Stimulated activated CD8-positive, alpha-beta memory T cell treated with anti-CD3 and anti-CD28 coated beads, Interleukin-4, amount 100 ng/mL, for 24 hours (primary cell): Measurements from ENCODE around the gene STEAP2.

ENCODE experiments used
- DNase-seq: peaks from one replicate; pipeline ENCODE4 v3.0.0-alpha.2; 2020; ENCODE audit warnings: low read depth

STEAP2 gene

DNA sequence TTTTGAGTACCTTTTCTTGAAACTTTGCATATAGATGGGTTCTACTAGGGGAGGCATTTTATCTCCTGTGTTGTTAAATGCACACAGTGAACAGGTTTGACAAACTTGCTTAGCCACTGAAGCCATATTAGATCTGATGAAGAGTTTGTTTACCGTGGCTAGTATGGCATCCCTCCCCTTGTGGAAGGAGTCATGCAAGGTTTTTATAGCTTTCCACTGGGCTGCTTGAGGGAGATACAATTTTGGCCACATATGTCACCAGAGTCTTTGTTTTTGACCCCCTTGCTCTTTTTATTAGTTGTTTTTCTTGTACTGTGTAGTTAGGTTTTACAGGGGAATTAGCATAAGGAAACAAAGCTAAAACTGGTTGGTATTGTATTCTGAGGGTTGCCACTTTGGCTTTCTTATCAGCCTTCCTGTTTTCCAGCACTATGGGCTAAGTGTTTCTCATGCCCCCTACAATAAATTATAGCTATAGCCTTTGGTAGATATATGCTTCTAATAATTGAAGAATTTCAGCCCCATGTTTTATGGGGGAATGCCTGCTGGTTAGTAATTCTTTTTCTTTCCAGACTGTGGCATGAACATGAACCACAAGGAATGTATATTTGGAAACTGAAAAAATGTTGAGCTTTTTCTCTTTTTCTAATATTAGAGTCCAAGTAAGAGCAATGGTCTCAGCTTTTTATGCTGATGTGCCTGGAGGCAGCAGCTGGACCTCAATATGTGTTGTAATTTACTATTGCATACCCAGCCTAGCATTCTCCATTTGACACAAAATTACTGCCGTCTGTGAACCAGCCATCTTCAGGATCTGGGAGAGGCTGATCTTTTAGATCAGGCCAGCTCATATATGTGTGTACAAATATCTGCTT is 18.4 kb upstream of the STEAP2 start:
- DNase-seq: no peak

GRCh38 chr7:90194911-90195809 is 16.4 kb upstream of the STEAP2 start:
- DNase-seq: no peak

DNA sequence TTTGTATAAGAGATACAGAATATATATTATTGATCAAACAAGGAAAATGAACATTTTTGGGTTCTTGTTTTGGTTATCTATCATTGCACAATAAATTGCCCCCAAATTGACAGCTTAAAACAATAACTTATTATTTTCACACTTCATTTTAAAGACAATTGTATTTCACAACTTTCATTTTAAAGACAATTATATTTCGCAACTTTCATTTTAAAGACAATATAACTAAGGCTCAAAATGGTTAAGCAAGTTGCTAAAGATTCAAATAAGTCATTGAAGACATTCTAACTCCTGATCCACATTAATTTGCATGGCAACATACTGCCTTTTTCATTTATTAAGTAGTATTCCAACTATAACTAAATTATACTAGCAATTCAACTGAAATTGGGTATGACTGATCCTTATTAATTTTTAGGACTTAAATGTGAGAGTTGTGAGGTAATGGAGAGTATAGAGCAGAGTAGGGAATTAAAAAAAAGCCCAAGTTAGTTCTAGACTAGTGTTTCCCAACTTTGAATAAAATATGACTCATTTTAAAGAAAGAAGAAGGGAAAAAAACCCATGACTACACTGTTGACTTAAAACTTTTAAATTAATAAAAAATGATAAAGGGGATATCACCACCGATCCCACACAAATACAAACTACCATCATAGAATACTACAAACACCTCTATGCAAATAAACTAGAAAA is 9.9 kb upstream of the STEAP2 start:
- no peak for DNase-seq

- DNase-seq: no peak
These were observed 3.6 kb upstream of the STEAP2 start for GRCh38 chr7:90207956-90208355.

DNA sequence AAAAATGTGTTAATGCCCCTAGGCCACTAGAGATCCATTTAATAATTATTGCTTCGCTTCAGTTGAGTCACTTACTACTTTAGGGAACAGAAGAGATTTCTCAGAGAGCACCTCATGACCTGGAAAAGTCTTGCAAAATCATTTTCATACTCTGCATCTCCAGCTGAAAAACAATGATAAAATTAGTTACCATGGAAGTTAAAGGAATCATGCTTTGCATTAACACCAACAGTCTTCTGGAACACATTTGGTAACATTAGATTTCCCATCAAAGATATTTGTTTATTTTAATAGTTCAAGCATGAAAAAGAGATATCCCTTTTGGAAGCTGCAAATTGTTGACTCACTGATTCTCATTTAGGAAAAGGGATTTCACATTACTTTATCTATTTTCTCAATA is 1.8 kb upstream of the STEAP2 start:
- DNase-seq: no peak

DNA sequence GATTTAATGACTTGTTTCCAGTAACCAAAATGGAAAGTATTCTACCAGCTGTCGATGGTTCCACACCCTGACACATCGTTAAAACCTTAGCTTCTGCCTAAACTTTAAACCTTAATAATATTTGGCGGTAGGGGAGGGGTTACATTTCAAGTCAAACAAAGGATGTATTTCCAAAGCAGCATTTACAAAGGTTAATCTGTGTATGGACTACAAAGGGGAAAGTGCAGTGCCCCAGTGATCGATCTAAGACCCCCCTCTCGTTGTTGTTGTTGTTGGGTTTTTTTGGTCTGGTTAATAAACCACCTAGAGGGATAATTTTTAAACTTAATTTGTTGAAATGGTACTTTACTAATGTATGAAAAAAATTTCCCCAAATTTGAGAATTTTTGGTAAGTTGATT is 1.1 kb upstream of the STEAP2 start:
- no peak for DNase-seq

DNA sequence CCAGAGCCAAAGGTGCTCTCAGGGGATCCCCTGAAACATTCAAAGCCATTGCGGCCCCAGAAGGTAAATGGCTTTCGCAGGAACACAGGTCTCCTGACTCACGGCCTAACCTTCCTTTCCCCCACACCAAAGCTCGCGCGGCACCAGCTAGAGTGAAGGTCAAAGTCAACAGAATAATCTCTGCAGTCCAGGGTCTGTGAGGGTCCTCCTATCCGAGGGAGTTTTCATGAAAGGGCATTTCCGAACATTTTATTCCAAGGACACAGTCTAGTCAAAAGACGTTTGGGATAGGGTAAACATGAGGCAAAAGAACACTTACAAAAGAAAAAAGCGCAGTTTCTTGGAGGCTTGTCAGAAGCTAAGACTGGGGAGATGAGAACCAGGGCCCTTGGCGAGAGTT is 559 bp upstream of the STEAP2 start:
- DNase-seq: no peak

DNA sequence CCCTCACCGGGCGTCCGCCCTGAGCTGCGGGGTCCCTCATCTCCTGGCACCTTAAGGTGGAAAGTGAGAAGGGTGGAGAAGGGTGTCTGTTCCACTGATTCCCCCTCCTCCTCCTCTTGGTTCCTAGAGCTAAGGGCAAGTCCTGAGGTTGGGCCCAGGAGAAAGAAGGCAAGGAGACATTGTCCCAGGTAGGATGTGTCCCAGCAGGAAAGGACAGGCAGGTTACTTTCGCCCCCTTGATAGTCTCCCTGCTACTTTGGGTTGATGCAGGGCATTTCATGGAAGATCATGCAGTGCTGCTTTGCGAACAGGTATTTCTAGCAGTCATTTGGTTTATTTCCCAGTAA is 582 bp downstream of the STEAP2 start:
- DNase-seq: no peak

DNA sequence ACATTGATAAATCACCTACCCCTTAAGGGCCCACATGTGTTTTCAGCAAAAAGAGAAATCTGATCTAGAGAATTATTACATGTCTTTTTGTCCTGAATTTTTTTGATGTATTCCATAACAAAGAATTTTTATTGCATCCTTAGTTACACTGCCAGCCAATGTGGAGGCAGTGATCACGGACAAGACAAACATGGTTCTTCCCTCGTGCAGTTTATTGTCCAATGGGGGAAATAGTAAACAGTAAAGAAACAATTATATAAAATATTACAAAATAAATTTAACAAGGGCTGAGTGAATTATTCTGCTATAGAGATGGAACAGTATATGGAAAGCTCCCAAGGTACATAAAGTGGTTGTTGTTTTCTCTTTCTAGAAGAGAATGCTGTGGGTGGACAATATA is 2.0 kb downstream of the STEAP2 start:
- DNase-seq: no peak

DNA sequence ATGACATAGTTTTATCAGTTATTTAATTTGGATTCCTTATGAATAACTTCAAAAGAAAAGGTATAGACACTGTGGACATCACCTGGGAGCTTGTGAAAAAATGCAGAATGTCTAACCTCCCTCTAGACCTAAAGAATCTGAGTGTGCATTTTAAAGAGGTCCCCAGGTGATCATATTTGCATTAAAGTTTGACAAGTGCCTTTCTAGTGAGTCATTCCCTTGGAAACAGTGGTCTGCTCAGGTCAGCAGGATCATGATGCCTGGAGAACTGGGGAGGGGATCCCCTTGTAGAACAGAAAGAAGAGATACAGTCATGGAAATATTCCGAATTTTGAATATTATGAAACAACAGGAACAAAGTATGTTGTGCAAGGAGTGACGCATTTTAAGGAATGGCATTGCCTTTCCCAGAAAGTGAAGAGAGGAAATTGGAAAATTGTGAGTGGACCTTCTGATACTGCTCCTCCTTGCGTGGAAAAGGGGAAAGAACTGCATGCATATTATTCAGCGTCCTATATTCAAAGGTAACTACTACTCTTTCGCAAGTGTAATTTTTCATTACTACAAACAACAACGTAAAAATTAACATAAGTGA is 4.6 kb downstream of the STEAP2 start:
- DNase-seq: no peak

- no peak for DNase-seq
These were observed 5.2 kb downstream of the STEAP2 start for GRCh38 chr7:90216771-90217170.

GRCh38 chr7:90222390-90222789 is 10.8 kb downstream of the STEAP2 start:
- no peak for DNase-seq

DNA sequence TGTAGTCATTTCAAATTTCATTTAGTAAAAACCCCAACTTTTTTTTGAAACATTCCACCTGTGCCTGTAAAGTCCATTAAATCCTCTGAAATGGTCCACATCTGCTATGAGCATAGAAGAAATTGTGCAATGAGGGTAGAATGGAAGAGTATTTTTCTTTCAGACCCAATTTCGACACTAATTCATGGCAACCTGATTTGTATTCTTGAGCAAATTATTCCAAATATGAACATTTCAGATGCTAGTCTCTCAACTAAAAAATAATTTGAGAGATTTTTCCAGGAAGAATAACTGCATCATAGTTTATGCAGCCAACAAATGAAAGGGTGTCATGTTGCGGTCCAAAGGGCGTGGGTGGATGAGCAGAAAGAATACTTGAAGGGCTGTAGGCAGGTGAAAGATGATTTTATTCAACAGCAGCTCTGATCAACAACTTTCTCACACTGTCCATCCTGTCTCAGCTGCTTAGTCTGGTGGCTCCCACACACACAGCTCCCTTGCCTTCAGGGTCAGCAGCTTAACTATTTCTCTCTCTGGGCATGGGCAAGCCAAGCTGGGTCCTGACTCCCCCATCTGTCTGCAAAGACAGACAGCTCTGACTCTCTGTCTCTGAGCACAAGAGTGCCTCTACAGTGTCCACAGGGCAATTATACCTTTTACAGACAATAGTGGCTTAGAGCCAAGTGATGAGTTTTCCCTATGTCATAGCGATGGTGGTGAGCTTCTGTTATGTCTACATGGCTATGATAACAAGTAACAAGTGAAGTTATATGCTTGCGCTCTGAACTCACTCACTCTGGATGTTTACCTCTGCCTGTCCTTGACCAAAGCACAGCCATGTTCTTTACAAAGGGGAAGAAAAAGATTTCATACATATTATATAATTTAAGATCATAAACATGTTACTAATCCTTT is 11.5 kb downstream of the STEAP2 start:
- no peak for DNase-seq

- no peak for DNase-seq
These were observed 12.7 kb downstream of the STEAP2 start for GRCh38 chr7:90224195-90224594.

- no peak for DNase-seq
These were observed 13.6 kb downstream of the STEAP2 start for GRCh38 chr7:90225181-90225580.

DNA sequence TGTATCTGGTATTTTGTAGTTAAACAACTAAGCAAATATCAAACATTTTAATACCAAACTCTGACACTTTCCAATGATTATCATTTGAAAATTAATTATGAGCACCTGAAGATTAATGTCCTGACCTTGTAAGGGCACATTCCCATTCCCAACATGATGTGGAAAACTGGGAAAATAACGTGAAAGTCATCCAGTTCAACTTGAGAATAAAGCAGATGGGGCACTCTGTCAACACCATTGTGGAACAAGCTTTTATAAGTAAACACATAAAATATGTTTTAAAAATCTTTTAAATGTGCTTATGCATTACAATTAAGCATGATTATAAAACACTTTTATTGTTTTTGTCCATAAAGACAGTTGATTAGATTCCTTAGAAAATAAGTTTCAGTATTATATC is 14.1 kb downstream of the STEAP2 start:
- DNase-seq: no peak

DNA sequence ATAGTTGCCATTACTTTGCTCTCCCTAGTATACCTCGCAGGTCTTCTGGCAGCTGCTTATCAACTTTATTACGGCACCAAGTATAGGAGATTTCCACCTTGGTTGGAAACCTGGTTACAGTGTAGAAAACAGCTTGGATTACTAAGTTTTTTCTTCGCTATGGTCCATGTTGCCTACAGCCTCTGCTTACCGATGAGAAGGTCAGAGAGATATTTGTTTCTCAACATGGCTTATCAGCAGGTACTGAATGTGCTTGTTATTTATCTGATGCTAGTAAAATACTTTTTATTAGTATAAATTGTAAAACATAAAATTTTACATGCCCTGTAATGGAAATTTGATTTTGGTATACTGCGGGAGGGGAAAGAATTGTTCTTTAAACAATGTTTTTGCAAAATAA is 15.7 kb downstream of the STEAP2 start:
- DNase-seq: no peak

GRCh38 chr7:90229682-90230081 is 18.1 kb downstream of the STEAP2 start:
- no peak for DNase-seq

GRCh38 chr7:90230834-90231233 is 19.3 kb downstream of the STEAP2 start:
- DNase-seq: no peak

GRCh38 chr7:90231304-90231703 is 19.8 kb downstream of the STEAP2 start:
- no peak for DNase-seq

DNA sequence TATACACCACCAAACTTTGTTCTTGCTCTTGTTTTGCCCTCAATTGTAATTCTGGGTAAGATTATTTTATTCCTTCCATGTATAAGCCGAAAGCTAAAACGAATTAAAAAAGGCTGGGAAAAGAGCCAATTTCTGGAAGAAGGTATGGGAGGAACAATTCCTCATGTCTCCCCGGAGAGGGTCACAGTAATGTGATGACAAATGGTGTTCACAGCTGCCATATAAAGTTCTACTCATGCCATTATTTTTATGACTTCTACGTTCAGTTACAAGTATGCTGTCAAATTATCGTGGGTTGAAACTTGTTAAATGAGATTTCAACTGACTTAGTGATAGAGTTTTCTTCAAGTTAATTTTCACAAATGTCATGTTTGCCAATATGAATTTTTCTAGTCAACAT is 20.9 kb downstream of the STEAP2 start:
- no peak for DNase-seq
